Measurements from ENCODE around the gene WFIKKN2.
"Not testable (repeated sequence)": the region's sequence is repeated elsewhere in the genome, so short reads cannot be mapped to it uniquely, and the experiment has no call there.

Gene WFIKKN2

GRCh38 chr17:50847566-50847965 is 12.2 kb downstream of the WFIKKN2 start:
- H3K27me3 Mint-ChIP-seq, result no peaks in the 10 kb centered on the region
- peaks cover 0 to 5% of the 10 kb centered on the region in 2 donors for H3K36me3 Mint-ChIP-seq
- no peak overlapping the region for H3K27ac Mint-ChIP-seq
- peaks cover 6 to 12% of the 10 kb centered on the region in 2 donors for H3K4me1 Mint-ChIP-seq
- peaks cover 7 to 8% of the 10 kb centered on the region in 2 donors for H3K9me3 Mint-ChIP-seq
- DNase-seq, result no peak
- no peak overlapping the region for H3K4me3 Mint-ChIP-seq
- ATAC-seq (replicated peaks), result no peak

DNA sequence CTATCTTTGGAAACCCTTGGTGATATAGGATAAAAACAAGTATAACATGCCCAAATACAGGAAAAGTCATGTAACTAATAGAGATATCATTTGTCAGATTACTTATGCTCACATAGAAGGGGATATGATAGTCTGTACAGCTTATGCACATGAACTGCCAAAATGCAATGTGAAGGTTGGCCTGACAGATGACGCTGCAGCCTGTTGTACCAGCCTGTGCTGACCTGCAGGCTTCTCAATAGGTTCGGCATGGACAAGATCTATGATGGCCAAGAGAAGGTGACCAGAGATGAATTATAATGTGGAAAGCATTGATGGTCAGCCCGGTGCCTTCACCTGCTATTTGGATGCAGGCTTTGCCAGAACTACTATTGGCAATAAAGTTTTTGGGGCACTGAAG is 12.7 kb downstream of the WFIKKN2 start:
- H3K27me3 Mint-ChIP-seq, result no peaks in the 10 kb centered on the region
- DNase-seq (no peak), ATAC-seq (replicated peaks) (no peak)
- H3K4me3 Mint-ChIP-seq, result no peak overlapping the region
- peaks cover 9 to 15% of the 10 kb centered on the region in 2 donors for H3K4me1 Mint-ChIP-seq
- peaks cover 0 to 5% of the 10 kb centered on the region in 2 donors for H3K36me3 Mint-ChIP-seq
- no peak overlapping the region for H3K27ac Mint-ChIP-seq
- H3K9me3 Mint-ChIP-seq, result peaks cover 7 to 8% of the 10 kb centered on the region in 2 donors

DNA sequence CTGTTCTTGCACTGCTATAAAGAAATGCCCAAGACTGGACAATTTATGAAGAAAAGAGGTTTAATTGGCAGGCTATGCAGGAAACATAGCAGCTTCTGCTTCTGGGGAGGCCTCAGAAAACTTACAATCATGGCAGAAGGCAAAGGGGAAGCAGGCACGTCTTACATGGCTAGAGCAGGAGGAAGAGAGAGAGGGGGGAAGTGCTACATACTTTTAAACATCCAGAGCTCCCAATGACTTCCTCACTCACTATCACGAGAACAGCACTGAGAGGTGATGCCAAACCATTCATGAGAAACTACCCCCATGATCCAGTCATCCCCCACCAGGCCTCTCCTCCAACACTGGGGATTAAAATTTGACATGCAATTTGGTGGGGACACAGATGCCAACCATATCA is 13.3 kb downstream of the WFIKKN2 start:
- Mint-ChIP-seq H3K27me3 (no peaks in the 10 kb centered on the region), H3K27ac (no peak overlapping the region), H3K36me3 (peaks cover 0 to 5% of the 10 kb centered on the region in 2 donors), H3K9me3 (peaks cover 7 to 8% of the 10 kb centered on the region in 2 donors), H3K4me3 (no peak overlapping the region), H3K4me1 (peaks cover 9 to 15% of the 10 kb centered on the region in 2 donors)
- ATAC-seq (replicated peaks) (no peak), DNase-seq (no peak)

- no peak overlapping the region for H3K4me3 Mint-ChIP-seq
- no peak overlapping the region for H3K27ac Mint-ChIP-seq
- H3K4me1 Mint-ChIP-seq, result peaks cover 9 to 15% of the 10 kb centered on the region in 2 donors
- DNase-seq (no peak), ATAC-seq (replicated peaks) (no peak)
- H3K36me3 Mint-ChIP-seq, result peaks cover 0 to 5% of the 10 kb centered on the region in 2 donors
- peaks cover 7 to 8% of the 10 kb centered on the region in 2 donors for H3K9me3 Mint-ChIP-seq
- no peaks in the 10 kb centered on the region for H3K27me3 Mint-ChIP-seq
Observed at GRCh38 chr17:50850640-50851039, 15.3 kb downstream of the WFIKKN2 start.

DNA sequence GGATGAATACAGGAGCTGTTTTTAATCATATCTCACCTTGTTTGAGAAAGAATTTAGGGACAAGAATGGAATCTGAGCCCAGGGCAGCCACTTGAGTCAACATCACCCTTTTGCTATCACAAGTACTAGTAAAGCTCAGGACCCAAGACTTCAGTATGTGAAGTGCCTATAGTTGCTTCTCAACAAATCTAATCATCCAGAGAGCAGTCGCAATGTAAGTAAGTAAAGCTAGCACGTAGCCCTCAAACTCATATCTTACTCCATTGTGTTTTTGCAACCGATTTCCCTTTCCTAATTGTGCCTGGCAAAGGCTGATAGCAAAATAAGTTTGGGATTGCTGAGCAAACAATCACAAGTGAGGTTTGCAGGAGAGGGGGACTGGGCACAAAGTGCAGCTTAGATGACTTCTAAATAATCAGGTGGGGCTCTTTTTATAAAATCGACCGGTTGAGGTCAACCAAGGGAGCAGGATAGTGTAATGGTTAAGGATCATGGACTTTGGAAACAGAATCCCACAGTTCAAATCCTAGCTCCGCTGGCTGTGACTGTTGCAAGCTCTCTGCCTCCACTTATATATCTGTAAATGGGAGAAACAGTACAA is 17.7 kb downstream of the WFIKKN2 start:
- no peak for ATAC-seq (replicated peaks)
- Mint-ChIP-seq H3K9me3 (peaks cover 6 to 7% of the 10 kb centered on the region in 2 donors), H3K27me3 (no peaks in the 10 kb centered on the region), H3K36me3 (peaks cover 0 to 5% of the 10 kb centered on the region in 2 donors), H3K4me3 (peak overlapping the region; percentile 55 to 60), H3K27ac (no peak overlapping the region), H3K4me1 (peaks cover 9 to 15% of the 10 kb centered on the region in 2 donors)
- DNase-seq, result no peak

DNA sequence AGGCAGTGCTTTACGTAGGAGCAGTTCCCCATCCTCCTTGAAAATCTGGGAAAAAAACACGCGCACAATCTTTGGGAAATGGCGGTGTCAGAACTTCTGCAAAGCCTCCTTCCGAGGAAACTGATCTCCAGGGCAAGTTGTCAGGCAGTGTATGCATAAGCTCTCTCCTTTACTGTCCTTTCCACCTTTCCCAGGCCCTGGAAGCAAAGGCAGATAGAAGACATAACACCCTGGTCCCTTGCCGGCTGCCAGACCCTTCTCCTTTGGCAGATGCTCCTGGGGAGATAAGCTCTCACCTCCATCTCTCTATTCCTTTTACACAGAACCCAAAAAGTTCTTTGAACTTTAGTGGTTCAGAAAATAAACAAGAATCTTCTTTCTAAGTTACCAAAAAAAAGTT is 18.4 kb downstream of the WFIKKN2 start:
- Mint-ChIP-seq H3K27ac (no peak overlapping the region), H3K4me1 (peaks cover 9 to 15% of the 10 kb centered on the region in 2 donors), H3K4me3 (no peak overlapping the region), H3K27me3 (no peaks in the 10 kb centered on the region), H3K9me3 (peaks cover 2% of the 10 kb centered on the region in 2 donors), H3K36me3 (no peaks in the 10 kb centered on the region)
- ATAC-seq (replicated peaks) (no peak), DNase-seq (no peak)

- no peaks in the 10 kb centered on the region for H3K27me3 Mint-ChIP-seq
- DNase-seq (no peak), ATAC-seq (replicated peaks) (no peak)
- H3K4me3 Mint-ChIP-seq, result no peak overlapping the region
- peaks cover 9 to 15% of the 10 kb centered on the region in 2 donors for H3K4me1 Mint-ChIP-seq
- no peaks in the 10 kb centered on the region for H3K9me3 Mint-ChIP-seq
- no peaks in the 10 kb centered on the region for H3K36me3 Mint-ChIP-seq
- no peak overlapping the region for H3K27ac Mint-ChIP-seq
Observed at GRCh38 chr17:50855708-50856330, 20.4 kb downstream of the WFIKKN2 start.

DNA sequence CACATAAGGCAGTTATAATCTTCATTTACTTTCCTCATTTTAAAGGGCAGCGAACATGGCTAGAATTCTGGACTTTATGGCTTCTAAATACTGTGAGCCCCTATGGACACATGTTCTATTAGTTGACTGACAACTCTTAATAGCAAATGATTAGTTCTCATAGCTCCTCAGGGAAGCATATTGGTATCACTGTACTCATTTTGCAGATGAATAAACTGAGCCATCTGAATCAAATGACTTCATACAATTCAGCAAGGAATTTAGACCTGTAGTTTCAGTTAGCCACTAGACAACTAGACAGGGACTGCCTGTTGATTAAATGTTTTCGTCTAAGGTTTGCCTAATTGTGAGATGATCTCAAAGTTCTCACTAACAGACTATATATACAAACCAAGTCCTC is 21.0 kb downstream of the WFIKKN2 start:
- H3K27ac Mint-ChIP-seq, result no peak overlapping the region
- DNase-seq (no peak), ATAC-seq (replicated peaks) (no peak)
- H3K4me1 Mint-ChIP-seq, result peaks cover 11 to 14% of the 10 kb centered on the region in 2 donors
- H3K27me3 Mint-ChIP-seq, result no peaks in the 10 kb centered on the region
- peaks cover 0 to 2% of the 10 kb centered on the region in 2 donors for H3K36me3 Mint-ChIP-seq
- no peaks in the 10 kb centered on the region for H3K9me3 Mint-ChIP-seq
- H3K4me3 Mint-ChIP-seq, result no peak overlapping the region

DNA sequence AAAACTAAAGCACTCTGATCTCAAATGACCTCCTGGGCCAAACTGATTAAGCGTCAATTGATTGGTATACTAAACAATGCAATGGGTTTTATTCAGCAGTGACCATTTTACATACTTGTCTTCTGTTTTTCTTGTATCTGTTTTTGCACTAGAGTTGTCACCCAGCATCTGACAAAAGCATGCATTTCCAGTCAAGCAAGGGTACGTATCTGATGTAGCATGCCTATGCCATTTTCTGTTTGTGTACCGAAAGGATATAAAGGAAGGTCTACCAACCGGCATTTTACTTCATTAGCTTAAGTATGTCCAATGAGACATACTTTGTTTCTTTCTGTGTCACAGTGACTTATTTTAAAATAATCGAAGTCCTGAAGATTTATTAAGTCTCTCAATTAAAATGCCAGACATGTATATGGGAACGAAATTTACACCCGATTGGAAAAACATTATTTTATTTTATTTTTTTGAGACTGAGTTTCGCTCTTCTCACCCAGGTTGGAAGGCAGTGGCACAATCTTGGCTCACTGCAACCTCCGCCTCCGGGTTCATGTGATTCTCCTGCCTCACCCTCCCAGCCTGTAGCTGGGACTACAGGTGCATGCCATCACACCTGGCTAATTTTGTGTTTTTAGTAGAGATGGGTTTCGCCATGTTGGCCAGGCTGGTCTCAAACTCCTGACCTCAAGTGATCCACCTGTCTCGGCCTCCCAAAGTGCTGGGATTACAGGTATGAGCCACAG is 23.3 kb downstream of the WFIKKN2 start:
- Mint-ChIP-seq H3K27ac (no peak overlapping the region), H3K4me1 (peaks cover 10% of the 10 kb centered on the region in 2 donors), H3K4me3 (no peak overlapping the region), H3K9me3 (no peaks in the 10 kb centered on the region), H3K36me3 (peaks cover 13 to 16% of the 10 kb centered on the region in 2 donors), H3K27me3 (no peaks in the 10 kb centered on the region)
- DNase-seq (no peak), ATAC-seq (replicated peaks) (no peak)

- Mint-ChIP-seq H3K36me3 (peaks cover 13 to 17% of the 10 kb centered on the region in 2 donors), H3K4me1 (peaks cover 12 to 20% of the 10 kb centered on the region in 2 donors)
- not testable (repeated sequence) for H3K27ac Mint-ChIP-seq; H3K27me3 Mint-ChIP-seq; H3K4me3 Mint-ChIP-seq; H3K9me3 Mint-ChIP-seq; DNase-seq; ATAC-seq (replicated peaks)
Observed at GRCh38 chr17:50859727-50860126, 24.3 kb downstream of the WFIKKN2 start.

DNA sequence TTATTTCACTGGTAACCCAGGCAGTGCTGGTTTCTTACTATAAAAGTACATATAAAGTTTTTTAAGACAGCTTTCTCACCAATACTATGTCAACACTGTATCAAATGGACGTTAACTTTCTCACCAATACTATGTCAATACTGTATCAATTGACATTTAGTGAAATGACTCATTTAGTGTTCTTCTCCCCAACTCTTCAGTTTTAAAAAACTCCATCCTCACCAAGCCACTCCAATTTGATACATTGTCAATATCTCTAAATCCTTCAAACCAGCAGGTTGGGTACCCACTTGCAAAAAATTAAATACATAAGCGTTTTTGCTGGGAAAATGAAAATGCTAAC is 25.9 kb downstream of the WFIKKN2 start:
- H3K27ac Mint-ChIP-seq, result no peak overlapping the region
- H3K4me1 Mint-ChIP-seq, result peaks cover 14 to 27% of the 10 kb centered on the region in 2 donors
- no peak overlapping the region for H3K4me3 Mint-ChIP-seq
- ATAC-seq (replicated peaks) (no peak), DNase-seq (no peak)
- no peaks in the 10 kb centered on the region for H3K9me3 Mint-ChIP-seq
- H3K27me3 Mint-ChIP-seq, result no peaks in the 10 kb centered on the region
- H3K36me3 Mint-ChIP-seq, result peaks cover 17 to 19% of the 10 kb centered on the region in 2 donors

- no peaks in the 10 kb centered on the region for H3K27me3 Mint-ChIP-seq
Observed at GRCh38 chr17:50861822-50862528, 26.6 kb downstream of the WFIKKN2 start.

DNA sequence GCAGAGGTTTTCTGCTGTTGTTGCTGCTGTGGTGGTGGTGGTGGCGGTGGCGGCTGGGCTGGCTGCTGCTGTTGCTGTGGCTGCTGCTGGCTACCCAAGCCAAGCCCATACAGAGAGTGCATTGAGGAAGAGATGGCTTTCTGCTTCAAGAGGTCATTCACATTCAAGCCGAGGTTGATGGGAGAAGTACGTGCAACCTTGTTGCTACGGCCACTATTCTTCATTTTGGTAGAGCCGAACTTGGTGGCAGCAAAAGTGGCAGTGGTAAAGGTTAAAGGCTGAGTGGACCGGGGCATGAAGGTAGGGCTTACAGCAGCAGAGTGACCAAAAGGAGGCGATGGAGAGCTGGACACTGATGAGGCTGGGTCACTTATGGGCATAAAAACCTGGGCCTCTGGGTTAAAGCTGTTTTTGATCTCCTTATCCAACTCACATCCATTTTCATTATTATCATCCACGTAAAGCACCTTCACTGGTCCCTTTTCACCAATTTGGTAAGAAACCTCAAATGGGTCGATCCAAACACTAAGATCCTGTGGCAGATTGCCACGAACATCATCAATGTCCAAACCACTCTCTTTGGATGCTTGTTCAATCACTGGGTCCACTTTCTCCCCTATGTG is 27.9 kb downstream of the WFIKKN2 start:
- Mint-ChIP-seq H3K36me3 (peaks cover 17 to 19% of the 10 kb centered on the region in 2 donors), H3K27ac (no peak overlapping the region), H3K9me3 (no peaks in the 10 kb centered on the region), H3K4me3 (no peak overlapping the region), H3K27me3 (no peaks in the 10 kb centered on the region), H3K4me1 (peaks cover 23 to 35% of the 10 kb centered on the region in 2 donors)
- DNase-seq, result no peak
- ATAC-seq (replicated peaks), result no peak

More at GRCh38 chr17:50861822-50862528, 26.6 kb downstream of the WFIKKN2 start:
- Mint-ChIP-seq H3K36me3 (peaks cover 17 to 19% of the 10 kb centered on the region in 2 donors), H3K27ac (no peak overlapping the region), H3K9me3 (no peaks in the 10 kb centered on the region), H3K4me3 (no peak overlapping the region), H3K4me1 (peaks cover 14 to 27% of the 10 kb centered on the region in 2 donors)
- no peak for ATAC-seq (replicated peaks)
- DNase-seq, result no peak

DNA sequence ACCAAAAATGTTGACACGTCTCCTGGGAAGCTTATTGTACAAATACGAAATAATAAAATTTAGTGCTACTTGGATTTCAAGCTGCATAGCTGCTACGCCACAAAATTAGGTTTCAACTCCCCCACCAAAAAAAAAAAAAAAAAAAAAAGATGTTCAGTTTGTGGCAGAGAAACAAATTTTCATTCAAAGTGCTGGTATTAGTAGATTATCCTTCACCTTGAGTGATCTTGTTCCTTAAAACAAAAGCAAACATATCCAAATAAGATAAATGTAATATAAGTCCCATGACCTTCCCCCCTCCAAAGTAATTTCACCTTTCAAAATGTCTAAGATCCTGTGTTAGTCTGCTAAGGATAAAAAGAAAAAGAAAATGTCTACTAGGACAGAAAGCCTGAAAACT is 28.5 kb downstream of the WFIKKN2 start:
- DNase-seq, result no peak
- Mint-ChIP-seq H3K27ac (no peak overlapping the region), H3K4me3 (no peak overlapping the region), H3K4me1 (peaks cover 23 to 39% of the 10 kb centered on the region in 2 donors), H3K9me3 (no peaks in the 10 kb centered on the region), H3K36me3 (peaks cover 17 to 19% of the 10 kb centered on the region in 2 donors), H3K27me3 (no peaks in the 10 kb centered on the region)
- ATAC-seq (replicated peaks), result no peak

Measured in stimulated activated naive B cell treated with anti-CD40 and anti-IgM and Interleukin-4, amounts not matched to agents 10 μg/mL and 1 μg/mL and 100 μg/mL, for 72 hours (primary cell).